Activated CD4-positive, CD25-positive, alpha-beta regulatory T cell treated with anti-CD3 and anti-CD28 coated beads, Interleukin-2, amount 50 U/mL, for 24 hours (primary cell): ENCODE data around the gene POLD4.

Experiments used
- ATAC-seq, 2 donors: fragments of 150-1000 bp; cut with Tn5 transposase; one replicate each; pipeline ENCODE4 v1.10.0; 2021; ENCODE audit warnings: mild to moderate bottlenecking in 1 of 2, moderate library complexity in 1 of 2

The POLD4 gene

GRCh38 chr11:67387518-67387917 lies 34.2 kb upstream of the POLD4 start:
- ATAC-seq, result no peak

- ATAC-seq, result no peak
These were observed 33.7 kb upstream of the POLD4 start for GRCh38 chr11:67387069-67387468.

DNA sequence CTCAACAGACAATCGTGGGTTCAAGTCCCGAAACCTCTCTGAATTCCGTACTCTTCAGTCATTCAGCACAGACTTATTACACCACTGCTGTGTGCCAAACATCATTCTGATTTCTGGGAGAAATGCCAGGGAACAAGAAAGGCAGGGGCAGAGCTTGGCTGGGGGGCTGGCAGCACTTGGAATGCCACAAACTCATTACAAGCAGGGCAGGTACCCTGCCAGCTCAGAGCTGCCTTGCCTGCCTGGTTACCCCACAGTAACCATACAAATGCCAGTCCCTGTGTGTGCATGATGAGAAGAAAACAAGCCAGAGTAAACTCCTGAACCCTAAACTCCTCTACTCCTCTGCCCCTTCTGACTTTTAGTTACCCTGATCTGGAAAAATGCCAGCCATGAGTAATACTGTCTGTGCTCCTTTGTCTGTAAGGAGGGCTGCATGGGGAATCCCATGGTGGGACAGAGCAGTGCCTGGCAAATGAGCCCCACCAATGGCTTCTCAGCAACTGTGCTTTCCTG lies 31.6 kb upstream of the POLD4 start:
- no peak for ATAC-seq

GRCh38 chr11:67382276-67383136 lies 29.2 kb upstream of the POLD4 start:
- ATAC-seq, result peak; percentile 91 to 93

- no peak for ATAC-seq
These were observed 28.1 kb upstream of the POLD4 start for GRCh38 chr11:67381244-67381972.

DNA sequence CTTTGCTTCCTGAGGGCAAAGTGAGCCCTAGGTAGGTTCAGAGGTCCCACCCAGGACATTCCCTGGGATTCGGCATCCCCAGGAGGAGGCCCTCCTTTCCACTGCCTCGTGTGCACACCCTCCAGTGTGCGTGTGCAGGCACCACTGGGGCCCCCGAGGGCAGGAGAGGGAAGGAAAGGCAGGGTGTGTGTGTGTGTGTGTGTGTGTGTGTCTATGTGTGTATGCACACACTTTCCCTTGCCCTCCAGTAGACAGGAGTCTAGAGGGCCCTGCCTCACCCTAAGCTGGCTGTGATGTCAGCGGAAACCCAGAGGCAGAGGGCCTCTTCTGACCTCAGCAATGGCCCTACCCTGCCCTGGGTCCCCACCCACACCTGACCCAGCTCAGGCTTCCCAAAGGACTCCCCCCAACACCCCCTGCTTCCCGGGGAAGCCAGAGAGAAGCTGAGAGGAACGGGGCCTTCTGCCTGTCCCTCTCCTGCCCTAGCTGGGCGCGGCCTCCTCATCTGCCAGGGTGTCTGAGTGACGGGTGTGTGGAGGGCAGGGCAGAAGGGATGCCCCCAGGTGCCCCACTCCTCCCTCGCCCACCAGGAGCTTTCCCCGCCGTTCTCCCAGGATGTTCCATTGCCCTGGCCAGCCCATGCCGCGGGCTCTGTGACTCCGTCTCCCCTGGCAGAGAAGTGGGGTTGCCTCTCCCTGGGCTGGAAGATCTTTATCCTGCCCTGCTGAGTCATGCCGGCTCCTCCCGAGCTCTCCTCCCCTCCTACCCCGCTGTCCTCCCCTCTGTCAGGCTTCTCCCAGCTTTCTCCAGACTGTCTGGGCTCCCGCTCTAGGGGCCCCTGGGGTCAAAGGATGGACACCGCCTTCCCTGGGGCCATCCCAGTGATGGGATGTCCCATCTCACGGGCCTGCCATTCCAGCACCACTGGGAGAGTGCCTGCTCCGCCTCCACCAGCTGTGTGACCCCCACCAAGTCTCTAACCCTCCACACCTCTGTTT lies 26.0 kb upstream of the POLD4 start:
- no peak for ATAC-seq

- no peak for ATAC-seq
These were observed 25.2 kb upstream of the POLD4 start for GRCh38 chr11:67378544-67378943.

DNA sequence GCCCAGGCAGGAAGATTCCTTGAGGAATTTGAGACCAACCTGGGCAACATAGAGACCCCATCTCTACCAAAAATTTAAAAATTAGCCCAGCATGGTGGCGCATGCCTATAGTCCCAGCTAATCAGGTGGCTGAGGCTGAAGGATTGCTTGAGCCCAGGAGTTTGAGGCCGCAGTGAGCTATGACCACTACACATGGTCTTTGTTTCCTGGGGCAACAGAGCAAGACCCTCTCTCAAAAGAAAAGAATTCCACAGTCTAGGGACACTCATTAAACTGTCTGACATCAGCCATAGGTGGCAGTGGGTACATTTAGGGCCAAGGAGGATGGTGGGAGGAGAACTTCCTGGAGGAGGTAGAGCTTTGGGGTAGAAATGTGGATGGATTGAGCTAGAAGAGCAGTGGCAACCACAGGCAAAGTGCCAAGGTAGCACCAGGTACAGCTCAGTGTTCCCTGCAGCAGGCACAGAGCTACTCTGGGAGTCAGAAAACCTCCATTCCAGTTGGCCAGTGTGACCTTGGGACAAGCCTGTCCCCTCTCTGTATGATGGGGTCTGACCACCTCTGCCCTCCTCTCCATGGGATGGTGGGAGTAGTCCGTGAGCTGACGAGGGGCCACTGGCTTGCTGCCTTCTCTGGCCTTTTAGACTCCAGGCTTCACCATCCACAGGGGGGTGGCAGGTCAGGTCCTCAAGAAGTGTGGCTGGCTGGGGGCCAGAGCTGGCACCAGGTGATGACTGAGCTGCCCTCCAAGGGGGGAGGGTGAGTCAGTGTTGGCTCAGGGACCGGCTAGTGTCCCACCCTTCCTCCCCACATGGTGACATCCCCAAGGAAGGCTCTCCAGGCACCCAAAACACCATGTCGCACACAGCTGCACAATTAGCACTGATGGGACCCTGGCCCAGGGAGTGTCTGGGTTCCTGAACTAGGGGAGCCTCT lies 23.8 kb upstream of the POLD4 start:
- ATAC-seq, result no peak

- no peak for ATAC-seq
These were observed 22.9 kb upstream of the POLD4 start for GRCh38 chr11:67376063-67376820.

GRCh38 chr11:67375320-67376055 lies 22.1 kb upstream of the POLD4 start:
- ATAC-seq, result no peak

- no peak for ATAC-seq
These were observed 21.4 kb upstream of the POLD4 start for GRCh38 chr11:67374571-67375281.

DNA sequence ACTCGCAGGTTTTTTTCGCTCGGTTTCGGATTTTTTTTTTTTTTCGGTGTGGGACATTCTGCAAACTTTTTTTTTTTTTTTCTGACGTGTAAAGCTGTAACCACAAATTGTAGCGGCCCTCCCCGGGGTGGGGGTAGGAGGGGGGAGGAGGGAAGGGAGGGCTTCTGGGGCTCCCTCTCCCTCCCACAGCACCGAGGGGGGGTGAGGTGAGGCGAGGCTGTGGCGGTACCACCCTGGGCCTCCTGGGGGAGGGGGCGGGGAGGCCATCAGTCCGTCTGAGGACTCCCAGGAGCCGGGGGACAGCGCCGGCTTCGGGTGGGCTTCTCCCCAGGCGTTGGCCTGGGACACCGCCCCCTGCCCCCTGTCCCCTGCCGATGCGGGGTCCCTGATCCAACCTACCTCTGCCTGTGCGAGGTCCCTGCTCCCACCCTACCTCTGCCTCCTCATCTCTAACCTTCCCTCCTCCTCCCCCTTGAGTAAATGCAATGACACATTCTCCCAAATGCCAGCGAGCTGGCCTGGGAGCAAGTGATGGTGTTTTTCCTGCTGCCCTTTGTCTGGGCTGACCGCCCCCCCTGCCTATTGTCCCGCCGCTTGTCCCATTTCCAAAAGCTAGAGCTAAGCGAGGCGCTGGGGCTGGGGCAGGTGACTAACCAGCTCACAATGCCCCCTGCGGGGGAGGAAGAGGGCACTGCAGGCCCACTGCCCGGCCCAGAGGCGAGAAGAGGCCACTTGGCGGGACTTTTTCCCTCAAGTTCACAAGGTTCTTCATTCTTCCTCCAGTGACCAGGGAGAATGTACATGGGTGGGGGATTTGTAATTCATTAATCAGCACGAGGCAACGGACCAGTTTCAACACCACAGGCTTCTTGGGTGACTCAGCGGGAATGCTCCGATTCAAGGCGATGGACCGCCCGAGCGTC lies 20.6 kb upstream of the POLD4 start:
- ATAC-seq, result peak; percentile 44

GRCh38 chr11:67372993-67373647 lies 19.8 kb upstream of the POLD4 start, which contains the start of gene CLCF1:
TSS of gene CLCF1 (minus strand) at chr11:67373598. CDS start at chr11:67373539, 59 bp downstream.
- peak; percentile 9 to 11 for ATAC-seq

- no peak for ATAC-seq
These were observed 19.1 kb upstream of the POLD4 start for GRCh38 chr11:67372321-67372992.

GRCh38 chr11:67371911-67372320 lies 18.6 kb upstream of the POLD4 start:
- no peak for ATAC-seq

DNA sequence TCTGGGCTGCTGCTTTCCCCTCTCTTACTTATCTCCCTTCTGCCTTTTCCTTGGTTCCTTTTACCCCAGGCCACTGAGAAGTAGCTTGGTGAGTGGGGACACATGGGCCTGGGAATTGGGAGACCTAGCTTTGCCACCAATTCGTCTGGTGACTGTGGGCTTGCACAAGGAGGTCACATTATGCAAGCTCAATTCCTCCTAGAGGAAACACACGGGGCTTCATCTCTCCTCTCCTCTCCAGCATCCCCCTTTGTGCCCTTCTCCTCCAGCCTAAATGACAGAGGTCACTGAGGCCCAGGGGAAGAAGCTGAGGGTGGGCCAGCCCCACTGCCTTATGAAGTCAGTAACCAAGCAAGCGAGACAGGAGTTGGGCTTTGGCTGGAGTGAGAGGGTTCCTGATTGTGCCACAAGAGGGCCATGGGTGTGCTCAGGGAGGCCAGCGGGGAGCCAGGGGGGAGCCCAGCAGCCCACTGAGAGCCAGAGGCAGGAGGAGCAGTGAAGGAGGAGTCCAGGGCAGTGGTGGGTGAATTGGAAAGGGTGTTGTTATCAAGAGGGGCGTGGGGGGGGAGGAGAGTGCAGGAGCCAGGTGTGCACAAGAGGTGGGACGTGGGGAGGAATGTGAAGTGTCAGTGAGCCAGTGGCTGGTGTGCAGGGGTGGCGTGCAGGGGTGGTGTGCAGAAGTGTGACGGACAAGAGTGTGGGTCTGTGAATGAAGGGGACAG lies 18.0 kb upstream of the POLD4 start:
- ATAC-seq, result peak in 1 of 2 donors; percentile 36
